ENCODE results near the gene SLAMF7.

Gene SLAMF7

GRCh38 chr1:160789702-160790611 is 50.9 kb downstream of the SLAMF7 start:
- no peak for TF ChIP-seq CTCF (IDR thresholded peaks at IDR 0.05; ENCODE audit: borderline replicate concordance, insufficient read depth, low read depth, low read length)
- no peak overlapping the region for H3K4me3 ChIP-seq (ENCODE audit: low read depth, low read length)

DNA sequence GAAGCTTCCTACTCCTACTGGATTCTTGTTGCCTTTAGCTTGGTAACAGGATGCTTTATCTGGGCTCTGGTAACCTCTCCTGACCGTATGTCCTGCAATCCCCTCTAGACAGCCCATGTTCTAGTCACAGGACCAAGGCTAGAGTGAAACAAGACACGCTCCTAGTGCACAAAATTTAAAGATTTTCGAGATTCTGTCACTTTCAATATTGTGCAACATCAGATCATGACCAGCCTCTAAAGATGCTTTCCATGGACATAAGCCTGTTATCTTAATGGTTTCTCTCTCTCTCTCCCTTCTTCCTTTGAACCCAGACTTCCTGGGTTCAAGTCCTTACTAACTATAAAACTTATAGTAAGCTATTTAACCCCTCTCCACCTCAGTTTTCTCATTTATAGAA is 55.3 kb downstream of the SLAMF7 start:
- TF ChIP-seq CTCF (IDR thresholded peaks at IDR 0.05; ENCODE audit: borderline replicate concordance, insufficient read depth, low read depth, low read length) = no peak
- no peak overlapping the region for H3K4me3 ChIP-seq (ENCODE audit: low read depth, low read length)

DNA sequence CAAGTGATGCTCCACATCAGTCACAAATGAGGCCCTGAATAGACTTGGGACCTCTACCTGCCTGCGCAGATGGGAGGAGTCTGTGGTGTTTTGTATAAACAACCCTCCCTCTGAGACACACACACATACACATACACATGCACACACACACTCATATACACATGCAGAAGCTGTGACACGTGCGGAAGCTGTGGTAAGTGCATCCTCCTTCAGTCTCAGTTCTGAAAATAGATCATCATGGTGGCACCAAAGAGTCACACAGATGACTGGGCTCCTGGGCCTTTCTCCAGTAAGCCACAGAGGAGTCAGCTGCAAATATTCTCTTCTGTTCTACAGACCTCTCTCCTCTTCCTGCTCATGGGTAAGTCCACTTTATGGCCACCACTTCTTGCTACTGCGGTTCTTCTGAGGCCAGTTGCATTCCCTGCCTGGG is 56.9 kb downstream of the SLAMF7 start, which contains the start of gene LY9:
Gene LY9, plus strand, starts transcription at position 224 of the 433 bp plus-strand sequence. Its CDS starts 14 bp downstream, at position 238.
- peak within 1 kb of the TSS; percentile 24 for H3K4me3 ChIP-seq (ENCODE audit: low read depth, low read length)
- no peak for TF ChIP-seq CTCF (IDR thresholded peaks at IDR 0.05; ENCODE audit: borderline replicate concordance, insufficient read depth, low read depth, low read length)

- peak overlapping the region; percentile 24 for H3K4me3 ChIP-seq (ENCODE audit: low read depth, low read length)
- TF ChIP-seq CTCF (IDR thresholded peaks at IDR 0.05; ENCODE audit: borderline replicate concordance, insufficient read depth, low read depth, low read length) = no peak
Observed at GRCh38 chr1:160797271-160797709, 58.2 kb downstream of the SLAMF7 start.

DNA sequence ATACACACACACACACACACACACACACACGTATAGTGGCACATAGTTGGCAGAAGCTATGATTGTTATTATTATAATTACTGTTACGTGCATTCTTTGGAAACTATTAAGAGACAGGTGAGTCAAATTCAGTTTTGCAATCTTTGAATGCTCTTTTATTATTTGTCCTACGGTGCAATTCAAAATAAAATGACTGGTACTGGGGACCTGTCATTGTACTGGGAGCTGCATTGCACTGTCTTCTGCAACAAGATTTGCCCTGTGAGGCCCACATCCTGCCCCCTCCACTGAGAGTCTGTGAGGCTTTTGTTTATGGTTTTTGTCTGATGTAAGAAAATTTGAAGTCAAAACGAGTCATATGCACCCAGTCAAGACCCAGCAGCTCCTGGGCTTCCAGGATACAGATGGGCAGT is 58.8 kb downstream of the SLAMF7 start:
- no peak for TF ChIP-seq CTCF (IDR thresholded peaks at IDR 0.05; ENCODE audit: borderline replicate concordance, insufficient read depth, low read depth, low read length)
- no peak overlapping the region for H3K4me3 ChIP-seq (ENCODE audit: low read depth, low read length)

DNA sequence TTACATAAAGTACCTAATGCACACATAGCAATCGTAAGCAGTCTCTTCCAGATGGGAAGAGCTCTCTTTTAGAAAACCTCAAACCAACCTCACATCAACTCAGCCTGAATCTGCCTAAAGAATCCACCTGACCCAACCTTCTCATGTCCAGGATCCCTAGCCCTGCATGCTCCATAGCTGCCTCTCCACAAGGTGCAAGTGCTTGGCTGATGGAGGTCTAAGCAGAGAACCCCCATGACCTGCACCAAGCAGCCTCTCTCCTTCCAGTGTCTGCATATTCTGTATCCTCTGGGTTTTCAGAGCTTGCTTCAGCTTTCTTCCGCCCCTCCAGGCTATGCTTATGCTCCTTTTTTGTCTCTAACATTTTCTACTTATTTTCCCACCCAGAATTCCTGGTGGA is 59.4 kb downstream of the SLAMF7 start:
- no peak overlapping the region for H3K4me3 ChIP-seq (ENCODE audit: low read depth, low read length)
- no peak for TF ChIP-seq CTCF (IDR thresholded peaks at IDR 0.05; ENCODE audit: borderline replicate concordance, insufficient read depth, low read depth, low read length)

DNA sequence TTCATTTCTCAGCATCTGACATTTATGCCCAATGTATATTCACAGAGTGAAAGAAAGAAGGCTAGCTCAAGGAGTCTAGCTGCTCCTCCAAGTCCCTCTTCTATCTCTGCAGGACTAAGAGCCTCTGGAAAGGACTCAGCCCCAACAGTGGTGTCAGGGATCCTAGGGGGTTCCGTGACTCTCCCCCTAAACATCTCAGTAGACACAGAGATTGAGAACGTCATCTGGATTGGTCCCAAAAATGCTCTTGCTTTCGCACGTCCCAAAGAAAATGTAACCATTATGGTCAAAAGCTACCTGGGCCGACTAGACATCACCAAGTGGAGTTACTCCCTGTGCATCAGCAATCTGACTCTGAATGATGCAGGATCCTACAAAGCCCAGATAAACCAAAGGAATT is 60.6 kb downstream of the SLAMF7 start:
- no peak for TF ChIP-seq CTCF (IDR thresholded peaks at IDR 0.05; ENCODE audit: borderline replicate concordance, insufficient read depth, low read depth, low read length)
- no peak overlapping the region for H3K4me3 ChIP-seq (ENCODE audit: low read depth, low read length)

Data from GM12875 (cell line).